HG03097 (cell line): ENCODE measurements around the gene CSTPP1.
"Not testable (repeated sequence)": the region's sequence is repeated elsewhere in the genome, so short reads cannot be mapped to it uniquely, and the experiment has no call there.

Experiments
- ATAC-seq: cut with Tn5 transposase; IDR thresholded peaks from one replicate; pipeline ENCODE4 v1.9.1; 2021; ENCODE audit not compliant: unreplicated experiment, low FRiP score

Gene CSTPP1

DNA sequence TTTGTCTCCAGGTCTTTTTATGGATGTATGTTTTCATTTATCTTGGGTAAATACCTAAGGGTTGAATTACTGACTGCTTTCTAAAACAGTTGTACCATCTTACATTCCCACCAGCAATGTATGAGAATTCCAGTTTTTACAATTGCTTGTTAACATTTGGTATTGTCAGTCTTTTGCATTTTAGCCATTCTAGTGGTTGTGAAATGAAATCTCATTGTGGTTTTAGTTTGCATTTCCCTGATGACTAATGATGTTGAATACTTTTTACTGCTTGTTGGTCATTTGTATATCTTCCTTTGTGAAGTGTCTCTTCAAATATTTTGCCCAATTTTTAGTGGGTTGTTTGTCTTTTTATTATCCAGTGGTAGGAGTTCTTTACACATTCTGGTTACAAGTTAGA, 147.4 kb downstream of the CSTPP1 start:
- no peak for ATAC-seq

DNA sequence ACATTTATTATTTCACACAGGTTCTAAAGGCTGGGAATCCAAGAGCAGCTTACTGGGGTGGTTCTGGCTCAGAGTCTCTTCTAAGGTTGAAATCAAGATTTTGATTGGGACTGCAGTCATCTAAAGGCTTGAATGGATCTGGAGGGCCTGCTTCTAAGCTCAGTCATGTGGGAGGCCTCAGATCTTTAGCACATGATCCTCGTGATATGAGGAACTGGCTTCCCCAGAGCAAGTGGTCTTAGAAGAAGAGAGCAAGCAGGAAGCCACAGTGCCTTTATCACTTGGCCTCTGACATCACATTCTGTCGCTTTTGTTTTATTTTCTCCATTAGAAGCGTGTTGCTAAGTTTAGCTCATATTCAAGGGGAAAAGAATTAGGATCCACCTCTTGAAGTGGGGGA, 151.2 kb downstream of the CSTPP1 start:
- no peak for ATAC-seq

DNA sequence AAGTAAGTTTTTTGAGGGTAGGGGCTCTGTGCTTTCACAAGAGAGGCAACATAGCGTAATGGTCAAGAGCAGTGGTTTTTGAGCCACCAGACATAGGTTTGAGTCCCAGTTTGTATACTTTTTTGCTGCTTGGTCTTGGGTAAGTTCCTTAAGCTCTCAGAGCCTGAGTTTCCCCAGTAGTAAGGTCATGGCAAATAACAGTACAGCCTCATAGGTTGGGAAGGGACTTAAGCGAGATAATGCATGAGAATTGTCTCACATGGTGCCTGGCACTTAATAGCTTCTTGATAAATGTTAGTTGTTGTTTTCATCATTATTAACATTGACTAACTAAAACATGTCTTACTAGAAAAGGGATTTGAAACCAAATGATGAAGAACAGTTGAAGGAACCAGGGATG, 157.0 kb downstream of the CSTPP1 start:
- no peak for ATAC-seq

DNA sequence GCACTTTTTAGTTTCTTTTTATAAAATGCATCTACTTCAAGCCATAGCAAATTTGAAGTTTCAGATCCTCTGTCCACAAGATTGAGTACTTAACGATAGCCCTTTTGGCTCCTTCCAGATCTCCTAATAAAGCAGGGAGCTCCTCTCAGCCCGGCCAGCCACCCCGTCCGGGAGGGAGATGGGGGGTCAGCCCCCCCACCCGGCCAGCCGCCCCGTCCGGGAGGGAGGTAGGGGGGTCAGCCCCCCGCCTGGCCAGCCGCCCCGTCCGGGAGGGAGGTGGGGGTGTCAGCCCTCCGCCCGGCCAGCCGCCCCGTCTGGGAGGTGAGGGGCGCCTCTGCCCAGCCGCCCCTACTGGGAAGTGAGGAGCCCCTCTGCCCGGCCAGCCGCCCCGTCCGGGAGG, 160.3 kb downstream of the CSTPP1 start:
- not testable (repeated sequence) for ATAC-seq

DNA sequence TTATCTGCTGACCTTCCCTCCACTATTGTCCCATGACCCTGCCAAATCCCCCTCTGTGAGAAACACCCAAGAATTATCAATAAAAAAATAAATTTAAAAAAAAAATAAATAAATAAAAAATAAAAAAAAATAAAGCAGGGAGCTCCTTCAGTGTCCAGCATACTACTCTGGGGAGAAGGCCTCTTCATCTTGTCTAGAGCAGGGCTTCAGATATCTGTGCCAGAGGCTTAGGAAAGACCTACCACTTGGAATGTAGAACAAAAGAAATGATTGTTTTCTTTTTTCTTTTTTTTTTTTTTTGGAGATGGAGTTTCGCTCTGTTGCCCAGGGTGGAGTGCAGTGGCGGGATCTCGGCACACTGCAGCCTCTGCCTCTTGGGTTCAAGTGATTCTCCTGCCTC, 161.7 kb downstream of the CSTPP1 start:
- ATAC-seq = not testable (repeated sequence)

DNA sequence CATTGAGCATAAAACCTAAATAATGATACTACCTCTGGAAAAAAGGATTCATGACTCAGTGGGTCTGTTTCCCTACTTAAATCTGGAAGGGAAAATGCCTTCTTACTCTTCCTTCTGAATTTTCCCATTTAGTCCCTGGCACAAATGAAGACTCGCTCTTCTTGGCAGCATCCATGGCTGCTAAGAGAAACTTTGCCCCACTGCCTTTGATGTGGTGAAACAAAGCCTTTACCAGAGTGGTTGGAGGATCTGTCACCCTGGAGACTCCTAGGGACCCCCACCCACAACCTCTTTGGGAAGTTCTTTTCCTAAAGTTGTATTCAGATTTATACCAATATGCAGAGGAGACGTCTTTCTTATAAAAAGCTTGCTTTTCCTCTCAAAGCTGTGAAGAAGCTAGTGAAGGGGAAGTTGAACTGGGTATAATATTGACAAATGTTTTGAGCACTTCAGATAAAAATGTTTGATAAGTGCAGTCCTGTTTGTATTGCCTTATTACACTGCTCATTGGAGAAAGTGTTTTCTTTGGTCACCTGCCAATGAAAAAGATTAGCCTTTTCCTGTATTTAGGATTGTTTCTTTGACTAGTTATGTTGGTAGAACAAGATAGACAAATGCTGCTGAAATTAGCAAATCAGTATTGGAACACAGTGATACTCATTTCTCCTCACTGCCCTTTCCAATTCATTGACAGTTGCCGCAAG, 162.8 kb downstream of the CSTPP1 start:
- no peak for ATAC-seq

DNA sequence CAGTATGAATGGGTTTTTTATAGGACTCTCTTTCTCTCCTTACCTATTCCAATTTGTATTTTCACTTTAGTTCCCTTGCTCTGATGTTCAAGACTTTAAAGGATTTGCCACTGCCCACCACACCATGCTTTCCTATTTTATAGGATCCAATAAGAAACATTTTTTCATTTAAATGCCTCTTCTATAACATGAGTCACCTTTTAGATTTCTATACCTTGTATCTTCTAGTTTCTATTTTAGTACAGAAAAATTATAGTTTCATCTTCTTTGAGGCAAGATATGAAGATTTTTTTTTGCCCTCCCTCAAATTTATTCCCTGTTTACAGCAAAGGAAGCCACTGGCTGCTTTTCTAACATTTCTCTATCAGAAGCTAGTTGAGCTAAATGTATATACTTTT, 163.4 kb downstream of the CSTPP1 start:
- no peak for ATAC-seq

DNA sequence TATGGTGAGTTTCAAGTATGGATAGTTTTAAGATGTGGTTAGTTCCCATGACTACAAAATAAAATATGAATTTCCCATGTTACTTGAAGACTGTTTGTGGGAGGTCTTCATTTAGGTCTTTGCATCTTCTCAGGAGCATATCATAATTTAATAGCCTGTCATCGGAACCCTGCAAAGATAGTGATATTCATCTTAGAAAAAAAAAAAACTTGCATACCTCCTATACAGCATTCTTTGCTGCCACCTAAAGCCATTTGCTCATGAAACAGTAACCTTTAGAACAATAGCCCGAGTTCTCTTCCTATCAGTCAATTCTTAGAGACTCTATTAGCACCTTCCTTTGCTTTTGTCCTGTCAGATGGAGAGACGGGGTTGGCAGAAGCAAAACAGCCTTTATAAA, 164.8 kb downstream of the CSTPP1 start:
- no peak for ATAC-seq

DNA sequence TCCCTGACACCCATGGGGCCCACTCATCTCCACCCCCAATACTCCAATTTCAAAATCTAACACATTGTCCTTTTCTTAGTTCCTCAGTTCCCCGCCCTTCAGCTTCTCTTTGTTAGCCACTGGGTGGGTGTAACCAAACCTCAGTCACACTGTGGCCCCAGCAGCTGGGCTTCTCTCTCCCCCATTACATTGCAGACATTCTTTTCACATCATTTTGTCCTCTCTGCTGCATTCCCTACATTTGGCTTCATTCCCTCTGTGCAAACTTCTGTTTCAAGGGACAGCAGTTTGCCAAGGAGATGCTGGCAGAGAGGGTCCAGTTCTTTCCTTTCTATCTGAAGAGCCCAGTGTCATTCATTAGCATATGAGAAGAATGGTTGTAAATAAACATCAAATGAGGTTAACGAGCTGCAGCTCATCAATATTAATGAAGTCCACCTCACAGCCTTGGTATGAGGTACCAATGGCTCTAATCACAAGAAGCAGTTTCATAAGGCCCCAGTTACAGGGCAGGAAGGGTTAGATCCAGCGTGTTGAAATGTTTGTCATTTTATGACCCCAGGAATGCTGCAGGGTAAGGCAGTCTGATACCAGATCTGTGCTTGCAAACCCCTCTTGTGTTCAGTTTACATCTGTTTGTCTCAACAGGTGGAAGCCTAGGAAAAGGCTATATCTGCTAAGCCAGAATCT, 167.8 kb downstream of the CSTPP1 start:
- no peak for ATAC-seq

DNA sequence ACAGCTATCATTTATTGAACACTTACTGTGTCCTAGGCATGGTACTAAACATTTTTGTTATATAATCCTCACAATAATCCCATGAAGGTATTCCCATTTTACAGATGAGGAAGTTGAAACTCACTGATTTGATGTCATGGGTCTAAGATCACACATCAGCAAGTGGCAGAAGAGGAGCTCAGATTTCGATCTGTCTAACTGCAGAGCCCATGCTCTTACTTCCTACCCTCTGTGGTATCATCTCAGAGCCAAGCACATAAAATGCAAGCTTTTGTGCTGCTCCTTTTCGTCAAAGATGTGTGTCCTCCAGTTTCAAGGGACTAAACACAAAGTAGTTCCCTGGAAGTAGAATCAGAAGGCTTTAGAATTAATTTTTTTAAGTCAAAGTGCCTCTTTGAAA, 169.0 kb downstream of the CSTPP1 start:
- ATAC-seq = no peak

DNA sequence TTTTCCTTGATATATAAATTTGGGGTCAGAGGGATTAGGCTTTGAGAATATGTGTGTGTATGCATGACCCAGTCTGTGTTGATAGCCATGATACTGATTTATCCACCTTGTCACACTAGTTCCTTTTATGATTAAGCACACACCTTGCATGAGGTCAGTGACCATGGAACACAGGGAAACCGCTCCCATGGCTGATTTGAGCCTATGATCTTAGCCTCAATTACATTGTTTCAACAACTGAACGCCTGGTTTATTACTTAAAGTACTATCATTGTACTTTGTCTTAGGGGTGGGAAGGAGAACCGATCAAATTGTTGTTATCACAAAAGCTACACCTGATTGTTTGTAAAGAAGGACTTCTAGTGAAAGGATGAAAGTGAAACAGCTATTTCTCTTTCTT, 169.4 kb downstream of the CSTPP1 start:
- ATAC-seq = no peak

DNA sequence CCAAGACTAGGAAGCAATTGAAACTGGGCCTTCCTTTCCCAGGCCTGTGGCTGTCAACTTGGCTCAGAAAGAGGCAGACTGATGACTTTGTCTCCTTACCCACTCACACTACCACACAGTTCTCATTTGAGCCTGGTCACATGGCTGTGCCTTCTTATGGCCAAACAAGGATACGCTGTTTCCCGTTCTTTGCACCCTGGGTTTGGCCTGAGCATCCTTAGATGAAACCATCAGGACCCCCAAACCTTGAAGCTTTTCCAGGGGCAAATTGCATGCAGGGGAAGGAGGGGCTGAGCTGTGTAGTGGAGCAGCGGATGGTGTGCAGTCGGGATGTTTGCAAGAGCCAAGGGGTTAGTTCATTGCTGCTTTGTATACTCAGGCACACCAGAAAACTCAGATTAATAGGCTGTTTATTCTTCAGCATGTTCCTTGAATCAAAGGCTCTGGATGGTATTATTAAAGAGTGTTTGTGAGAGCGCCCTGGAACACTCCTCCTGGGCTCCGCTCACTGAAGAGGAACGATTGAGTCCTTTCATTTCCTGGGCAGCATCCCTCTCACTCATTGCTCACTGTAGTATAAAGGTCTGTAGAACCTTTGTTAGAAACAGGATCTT, 170.3 kb downstream of the CSTPP1 start:
- ATAC-seq = no peak

DNA sequence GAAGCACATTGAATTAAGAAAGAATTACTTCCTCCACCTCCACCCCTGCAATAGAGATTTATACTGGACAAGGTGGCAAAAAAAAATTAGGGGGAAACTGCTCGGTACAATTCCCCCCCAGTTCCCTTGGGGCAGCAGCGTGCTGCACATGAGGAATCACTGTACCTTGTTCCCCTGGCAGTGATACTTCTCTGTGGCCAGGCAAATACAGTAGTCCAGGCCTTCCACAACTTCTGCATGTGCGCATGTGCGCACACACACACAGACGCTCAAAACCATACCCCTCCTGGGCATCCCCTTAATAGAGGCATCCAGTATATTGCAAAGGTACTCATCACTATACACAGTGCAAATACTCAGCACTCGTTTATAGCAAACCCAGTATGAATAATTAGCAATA, 171.2 kb downstream of the CSTPP1 start:
- ATAC-seq = no peak

DNA sequence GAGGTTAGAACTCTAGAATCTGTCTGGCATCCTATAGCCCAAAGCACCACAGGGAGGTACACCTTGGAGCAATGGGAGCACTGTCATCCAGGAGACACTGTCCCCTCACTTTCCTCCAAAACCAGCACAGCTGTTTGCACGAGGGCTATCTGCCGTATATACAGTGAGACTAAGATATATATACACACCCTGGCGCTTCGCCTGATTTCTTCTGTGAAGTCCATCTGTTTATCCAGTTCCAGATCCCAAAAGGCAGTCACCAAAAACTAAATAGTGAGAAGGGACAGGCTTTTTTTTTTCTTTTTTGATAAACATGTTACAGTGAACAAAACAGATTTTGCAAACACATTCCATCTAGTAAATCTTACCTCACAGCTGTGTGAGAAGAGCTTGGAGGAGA, 171.7 kb downstream of the CSTPP1 start:
- no peak for ATAC-seq

DNA sequence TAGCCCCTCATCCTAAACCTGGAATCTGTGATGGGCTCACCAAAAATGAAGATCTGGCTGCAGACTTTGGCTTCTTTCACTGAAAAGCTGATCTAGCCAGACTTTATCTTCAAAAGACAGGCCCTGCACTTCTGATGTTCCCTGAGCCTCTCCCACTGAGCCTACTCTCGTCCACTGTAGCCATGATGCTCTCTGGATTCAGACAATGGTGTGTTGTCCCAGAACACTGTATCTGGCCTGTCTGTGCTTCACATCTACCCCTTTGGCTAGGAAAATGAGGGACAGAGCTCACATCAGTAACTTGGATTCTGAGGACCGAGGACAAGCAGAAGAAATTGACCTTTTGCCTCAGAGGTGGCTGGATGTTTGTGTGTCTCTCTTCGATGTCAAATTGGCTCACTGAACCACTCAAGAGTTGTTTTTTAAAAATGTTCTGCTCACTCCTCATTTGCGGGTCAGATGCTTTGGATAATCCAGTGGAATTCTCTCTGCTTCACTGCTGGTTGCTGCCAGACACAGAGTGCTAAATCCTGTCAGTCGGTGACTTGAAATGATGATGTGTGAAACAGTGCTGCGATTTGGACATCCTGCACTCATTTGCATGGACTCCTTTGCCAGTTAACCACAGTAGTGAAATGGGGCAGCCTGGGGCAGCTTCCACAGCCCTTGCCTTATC, 172.6 kb downstream of the CSTPP1 start:
- ATAC-seq = no peak

DNA sequence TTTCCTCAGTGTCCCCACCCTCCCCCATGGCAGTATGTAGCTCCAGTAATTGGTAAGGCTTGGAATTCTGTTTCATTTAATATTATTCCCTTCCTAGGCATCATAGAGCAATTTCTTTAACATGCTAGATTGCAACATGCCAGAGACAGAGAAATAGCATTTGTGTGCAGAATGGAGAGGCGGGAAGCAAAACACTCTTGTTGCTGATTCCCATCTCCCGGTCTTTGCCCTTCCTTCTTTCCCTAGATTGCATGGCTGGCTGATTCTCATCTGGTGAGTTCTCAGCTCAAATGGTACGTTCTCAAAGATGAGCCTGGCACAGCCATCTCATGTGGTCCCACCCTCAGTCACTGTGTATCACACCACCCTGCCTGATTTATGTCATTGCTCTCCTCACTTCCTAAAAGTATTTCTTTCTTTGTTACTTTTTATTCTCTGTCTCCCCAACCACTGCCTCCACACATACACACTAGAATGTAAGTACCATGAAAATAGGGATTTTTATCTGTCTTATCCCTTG, 173.2 kb downstream of the CSTPP1 start:
- ATAC-seq = no peak

DNA sequence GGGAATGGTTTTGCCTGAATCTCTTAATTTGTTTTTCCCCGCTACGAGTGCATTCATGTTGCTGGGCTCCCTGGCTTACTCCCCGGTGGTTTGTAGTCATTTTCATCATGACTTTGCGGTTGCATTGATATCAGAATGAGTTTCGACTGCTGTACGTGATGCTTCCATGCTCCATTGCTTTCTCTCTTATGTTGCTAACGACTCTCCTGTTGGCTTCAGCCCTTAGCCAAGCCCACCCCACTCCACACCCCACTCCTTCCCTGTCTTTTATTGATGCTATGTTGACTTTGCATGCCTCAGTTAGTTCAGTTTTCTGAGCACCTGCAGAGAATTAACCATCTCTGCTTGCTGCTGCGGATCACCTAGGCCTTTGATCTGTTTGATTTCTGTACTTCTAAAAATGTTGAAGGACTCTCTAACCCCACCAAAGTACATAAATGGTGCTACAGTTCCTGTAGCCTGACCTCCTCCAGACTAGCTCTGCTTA, 174.8 kb downstream of the CSTPP1 start:
- peak; percentile 79 for ATAC-seq

DNA sequence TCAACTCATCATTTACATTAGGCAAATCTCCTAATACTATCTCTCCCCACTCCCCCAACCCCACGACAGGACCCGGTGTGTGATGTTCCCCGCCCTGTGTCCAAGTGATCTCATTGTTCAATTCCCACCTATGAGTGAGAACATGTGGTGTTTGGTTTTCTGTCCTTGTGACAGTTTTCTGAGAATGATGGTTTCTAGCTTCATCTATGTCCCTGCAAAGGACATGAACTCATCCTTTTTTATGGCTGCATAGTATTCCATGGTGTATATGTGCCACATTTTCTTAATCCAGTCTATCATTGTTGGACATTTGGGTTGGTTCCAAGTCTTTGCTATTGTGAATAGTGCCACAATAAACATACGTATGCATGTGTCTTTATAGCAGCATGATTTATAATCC, 176.4 kb downstream of the CSTPP1 start:
- ATAC-seq = not testable (repeated sequence)

DNA sequence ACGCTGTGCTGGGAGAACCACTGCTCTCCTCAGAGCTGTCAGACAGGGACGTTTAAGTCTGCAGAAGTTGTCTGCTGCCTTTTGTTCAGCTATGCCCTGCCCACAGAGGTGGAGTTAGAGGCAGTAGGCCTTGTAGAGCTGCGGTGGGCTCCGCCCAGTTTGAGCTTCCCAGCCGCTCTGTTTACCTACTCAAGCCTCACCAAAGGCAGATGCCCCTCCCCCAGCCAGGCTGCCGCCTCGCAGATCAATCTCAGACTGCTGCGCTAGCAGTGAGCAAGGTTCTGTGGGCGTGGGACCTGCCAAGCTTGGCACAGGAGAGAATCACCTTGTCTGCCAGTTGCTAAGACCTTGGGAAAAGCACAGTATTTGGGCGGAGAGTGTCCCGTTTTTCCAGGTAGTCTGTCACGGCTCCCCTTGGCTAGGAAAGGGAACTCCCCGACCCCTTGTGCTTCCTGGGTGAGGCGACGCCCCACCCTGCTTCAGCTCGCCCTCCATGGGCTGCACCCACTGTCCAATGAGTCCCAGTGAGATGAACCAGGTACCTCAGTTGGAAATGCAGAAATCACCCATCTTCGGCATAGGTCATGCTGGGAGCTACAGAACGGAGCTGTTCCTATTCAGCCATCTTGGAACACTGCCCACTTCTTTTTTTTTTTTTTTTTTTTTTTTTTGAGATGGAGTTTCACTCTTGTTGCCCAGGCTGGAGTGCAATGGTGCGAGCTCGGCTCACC, 182.6 kb downstream of the CSTPP1 start:
- not testable (repeated sequence) for ATAC-seq

DNA sequence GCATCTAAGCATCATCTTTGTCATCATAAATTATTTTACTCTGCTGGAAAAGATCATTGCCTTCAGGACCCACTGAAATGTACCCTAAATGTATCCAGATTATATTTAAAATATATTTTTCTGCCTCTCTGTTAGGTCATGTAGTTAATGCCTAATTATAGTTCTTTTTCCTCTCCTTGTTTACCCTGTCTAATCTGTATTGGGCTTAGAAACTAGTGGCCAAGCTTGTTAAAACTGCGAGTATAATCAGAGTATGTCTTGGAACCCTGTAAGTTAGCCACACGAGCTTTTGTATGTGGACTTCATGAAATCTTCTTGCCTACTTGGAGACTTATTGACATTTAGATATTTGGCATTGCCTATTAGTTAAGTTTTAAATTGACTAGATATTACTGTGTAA, 184.5 kb downstream of the CSTPP1 start:
- no peak for ATAC-seq
